WTC11 (cell line): Measurements from ENCODE around the gene RABEP1. TPM values are rescaled to one million over a fixed set of nuclear protein-coding genes. Genes with fewer than 3 reads are reported as not detected.

Experiments
- ATAC-seq: fragments of 200-7000 bp; cut with Tn5 transposase; 2 replicates; pipeline ENCODE4 v1.10.0; 2021; ENCODE audit warnings: mild to moderate bottlenecking, moderate library complexity
- CTCF ChIA-PET: fragments of 300-600 bp; sonication (Branson Sonifier 250); formaldehyde crosslinking; loops from one replicate; lab custom pipeline; 2021; ENCODE audit warnings: antibody characterized with exemption; lab: Charles Lee
- POLR2A ChIA-PET: fragments of 350-600 bp; sonication (Branson Sonifier 250); formaldehyde crosslinking; loops from one replicate; lab custom pipeline; 2021; ENCODE audit warnings: antibody characterized with exemption; lab: Charles Lee
- DNase-seq: peaks from one replicate; pipeline ENCODE4 v3.0.0; 2021; ENCODE audit warnings: low spot score
- H3K27ac Mint-ChIP-seq: 2 replicates; pipeline ENCODE4 v1.8.0; 2021; ENCODE audit warnings: mixed read lengths
- H3K27me3 Mint-ChIP-seq: 2 replicates; pipeline ENCODE4 v1.8.0; 2021; ENCODE audit warnings: low read depth, mild to moderate bottlenecking, moderate library complexity, mixed read lengths
- H3K36me3 Mint-ChIP-seq: 2 replicates; pipeline ENCODE4 v1.8.0; 2021; ENCODE audit warnings: mixed read lengths
- H3K4me1 Mint-ChIP-seq: 2 replicates; pipeline ENCODE4 v1.8.0; 2022; ENCODE audit warnings: mixed read lengths
- H3K4me3 Mint-ChIP-seq: 2 replicates; pipeline ENCODE4 v1.8.0; 2021; ENCODE audit warnings: mild to moderate bottlenecking, moderate library complexity, mixed read lengths
- H3K9me3 Mint-ChIP-seq: 2 replicates; pipeline ENCODE4 v1.8.0; 2021; ENCODE audit warnings: mixed read lengths
- ARID4B ChIP-seq: sonication (generic); formaldehyde crosslinking; IDR thresholded peaks from 2 replicates; pipeline ENCODE4 v1.8.0; 2023; ENCODE audit warnings: missing genetic modification reagents, mild to moderate bottlenecking, borderline replicate concordance
- ERG ChIP-seq: fragments of 250-450 bp; sonication (Bioruptor Pico); IDR thresholded peaks from 2 replicates; pipeline ENCODE4 v1.8.0; 2021; ENCODE audit warnings: mild to moderate bottlenecking
- ETV6 ChIP-seq: sonication (generic); formaldehyde crosslinking; IDR thresholded peaks from 2 replicates; pipeline ENCODE4 v1.8.1; 2022; ENCODE audit warnings: mild to moderate bottlenecking, missing genetic modification reagents
- FOXJ3 ChIP-seq: sonication (generic); formaldehyde crosslinking; IDR thresholded peaks from 2 replicates; pipeline ENCODE4 v1.9.0; 2021; ENCODE audit warnings: missing genetic modification reagents, mild to moderate bottlenecking, borderline replicate concordance
- FOXP4 ChIP-seq: sonication (generic); formaldehyde crosslinking; IDR thresholded peaks from 2 replicates; pipeline ENCODE4 v1.8.0; 2022; ENCODE audit warnings: mild to moderate bottlenecking, missing genetic modification reagents
- GABPB1 ChIP-seq: sonication (generic); formaldehyde crosslinking; IDR thresholded peaks from 2 replicates; pipeline ENCODE4 v1.8.1; 2023; ENCODE audit warnings: mild to moderate bottlenecking, missing genetic modification reagents
- HMGA2 ChIP-seq: fragments of 250-450 bp; sonication (Bioruptor Pico); IDR thresholded peaks from 2 replicates; pipeline ENCODE4 v1.4.0; 2021; ENCODE audit warnings: mild to moderate bottlenecking, moderate library complexity
- HMGXB4 ChIP-seq: sonication (generic); formaldehyde crosslinking; IDR thresholded peaks from 2 replicates; pipeline ENCODE4 v1.8.1; 2023; ENCODE audit warnings: mild to moderate bottlenecking, moderate library complexity, missing genetic modification reagents
- MLX ChIP-seq: sonication (generic); formaldehyde crosslinking; IDR thresholded peaks from 2 replicates; pipeline ENCODE4 v1.8.1; 2023; ENCODE audit warnings: mild to moderate bottlenecking, missing genetic modification reagents, moderate library complexity
- MYBL2 ChIP-seq: sonication (generic); formaldehyde crosslinking; IDR thresholded peaks from 2 replicates; pipeline ENCODE4 v1.8.1; 2023; ENCODE audit warnings: mild to moderate bottlenecking, moderate library complexity, missing genetic modification reagents
- NFATC4 ChIP-seq: fragments of 250-450 bp; sonication (Bioruptor Pico); IDR thresholded peaks from 2 replicates; pipeline ENCODE4 v1.9.0; 2021; ENCODE audit warnings: mild to moderate bottlenecking
- NR2C2 ChIP-seq: sonication (generic); formaldehyde crosslinking; IDR thresholded peaks from 2 replicates; pipeline ENCODE4 v1.8.0; 2022; ENCODE audit warnings: mild to moderate bottlenecking, missing genetic modification reagents
- PRRX2 ChIP-seq: fragments of 250-450 bp; sonication (Bioruptor Pico); IDR thresholded peaks from 2 replicates; pipeline ENCODE4 v1.8.0; 2021; ENCODE audit warnings: mild to moderate bottlenecking
- SP1 ChIP-seq: sonication (generic); formaldehyde crosslinking; conservative IDR thresholded peaks from 2 replicates; pipeline ENCODE4 v1.8.1; 2022; ENCODE audit warnings: missing genetic modification reagents
- TCF7 ChIP-seq: sonication (generic); formaldehyde crosslinking; IDR thresholded peaks from 2 replicates; pipeline ENCODE4 v1.8.0; 2022; ENCODE audit warnings: mild to moderate bottlenecking, low read depth, missing genetic modification reagents, moderate library complexity
- ZNF317 ChIP-seq: sonication (generic); formaldehyde crosslinking; IDR thresholded peaks from 2 replicates; pipeline ENCODE4 v1.8.1; 2023; ENCODE audit warnings: low read depth, mild to moderate bottlenecking, moderate library complexity, missing genetic modification reagents, borderline replicate concordance
- total RNA-seq: library from RNA; stranded (reverse); gene quantifications from 3 replicates; pipeline ENCODE4 v1.2.3, GENCODE V29; 2021

The RABEP1 gene
- total RNA-seq, 1 experiment from 2014 or later, result 40.9 TPM

- Mint-ChIP-seq H3K27me3 (no peaks in the 10 kb centered on the region), H3K27ac (no peak overlapping the region), H3K9me3 (no peaks in the 10 kb centered on the region), H3K4me3 (no peak overlapping the region), H3K36me3 (no peaks in the 10 kb centered on the region), H3K4me1 (no peaks in the 10 kb centered on the region)
- TF ChIP-seq FOXP4 (CRISPR knock-in tag), result no peak
- TF ChIP-seq TCF7 (CRISPR knock-in tag), result no peak
- TF ChIP-seq NR2C2 (CRISPR knock-in tag), result no peak
- DNase-seq (no peak), ATAC-seq (no peak)
- ChIA-PET CTCF (no interaction called here), POLR2A (interaction anchor here (0.5 kb wide), 1 partner anchor 979 kb away, joined by 3 read pairs; no protein-coding TSS in a partner anchor)
These were observed 19.6 kb upstream of the RABEP1 start for GRCh38 chr17:5262416-5262991.

GRCh38 chr17:5263441-5263840 is 18.6 kb upstream of the RABEP1 start:
- no peaks in the 10 kb centered on the region for H3K4me1 Mint-ChIP-seq
- H3K4me3 Mint-ChIP-seq, result no peak overlapping the region
- ChIA-PET CTCF (interaction anchor here (1.0 kb wide), 1 partner anchor 8 kb away, joined by 4 read pairs; no protein-coding TSS in a partner anchor), POLR2A (no interaction called here)
- no peak overlapping the region for H3K27ac Mint-ChIP-seq
- no peaks in the 10 kb centered on the region for H3K27me3 Mint-ChIP-seq
- no peaks in the 10 kb centered on the region for H3K36me3 Mint-ChIP-seq
- DNase-seq, result no peak
- peaks cover 4% of the 10 kb centered on the region; the same call in 1 of the 2 replicates for H3K9me3 Mint-ChIP-seq
- no peak for ATAC-seq
- TF ChIP-seq HMGA2 (no peak), FOXJ3 (CRISPR knock-in tag) (no peak), GABPB1 (CRISPR knock-in tag) (no peak), ARID4B (CRISPR knock-in tag) (no peak), MLX (no peak), PRRX2 (CRISPR knock-in tag) (no peak), MYBL2 (CRISPR knock-in tag) (no peak), ETV6 (CRISPR knock-in tag) (no peak), NFATC4 (CRISPR knock-in tag) (no peak), ZNF317 (CRISPR knock-in tag) (no peak), SP1 (CRISPR knock-in tag) (no peak), ERG (CRISPR knock-in tag) (no peak), HMGXB4 (CRISPR knock-in tag) (no peak)
- TF ChIP-seq, all 79 proteins: peak for 0
